ENCODE results near the gene GAS7. TPM values are rescaled to one million over a fixed set of nuclear protein-coding genes. Genes with fewer than 3 reads are reported as not detected.

The GAS7 gene
- total RNA-seq, 1 donor from 2014 or later = 50.6 TPM

- no peak for TF ChIP-seq CTCF (IDR thresholded peaks at IDR 0.05)
- Histone ChIP-seq H3K4me1 (no peaks in the 10 kb centered on the region), H3K9me3 (no peaks in the 10 kb centered on the region), H3K36me3 (no peaks in the 10 kb centered on the region), H3K27ac (no peak overlapping the region), H3K4me3 (no peak overlapping the region), H3K27me3 (no peaks in the 10 kb centered on the region)
- intact Hi-C loops (cut with DNase I) = no loop called here
- DNase-seq (no peak), ATAC-seq (no peak)
Observed at GRCh38 chr17:10041916-10042588, 156.4 kb downstream of the GAS7 start.

- intact Hi-C loops (cut with DNase I) = no loop called here
- Histone ChIP-seq H3K27ac (no peak overlapping the region), H3K4me3 (no peak overlapping the region), H3K9me3 (no peaks in the 10 kb centered on the region), H3K4me1 (no peaks in the 10 kb centered on the region), H3K36me3 (no peaks in the 10 kb centered on the region), H3K27me3 (no peaks in the 10 kb centered on the region)
- ATAC-seq (no peak), DNase-seq (no peak)
- TF ChIP-seq CTCF (IDR thresholded peaks at IDR 0.05) = no peak
Observed at GRCh38 chr17:10041287-10041612, 157.2 kb downstream of the GAS7 start.

- peaks cover 16% of the 10 kb centered on the region for H3K4me1 ChIP-seq
- no peaks in the 10 kb centered on the region for H3K9me3 ChIP-seq
- peak; percentile 73 for ATAC-seq
- intact Hi-C loops (cut with DNase I) = no loop called here
- H3K36me3 ChIP-seq = no peaks in the 10 kb centered on the region
- H3K27me3 ChIP-seq = peaks cover 7% of the 10 kb centered on the region
- peak overlapping the region; percentile 33 for H3K4me3 ChIP-seq
- H3K27ac ChIP-seq = peak overlapping the region; percentile 78
- DNase-seq = peak; percentile 73
- no peak for TF ChIP-seq CTCF (IDR thresholded peaks at IDR 0.05)
Observed at GRCh38 chr17:10036511-10037061, 161.8 kb downstream of the GAS7 start.

- intact Hi-C loops (cut with DNase I) = no loop called here
- ATAC-seq (no peak), DNase-seq (no peak)
- H3K4me1 ChIP-seq = peaks cover 23% of the 10 kb centered on the region
- peaks cover 7% of the 10 kb centered on the region for H3K27me3 ChIP-seq
- no peaks in the 10 kb centered on the region for H3K9me3 ChIP-seq
- H3K36me3 ChIP-seq = no peaks in the 10 kb centered on the region
- peak overlapping the region; percentile 78 for H3K27ac ChIP-seq
- H3K4me3 ChIP-seq = peak overlapping the region; percentile 33
- no peak for TF ChIP-seq CTCF (IDR thresholded peaks at IDR 0.05)
Observed at GRCh38 chr17:10035885-10036284, 162.5 kb downstream of the GAS7 start.

GRCh38 chr17:10034719-10035475 is 163.5 kb downstream of the GAS7 start:
- intact Hi-C loops (cut with DNase I) = no loop called here
- Histone ChIP-seq H3K27me3 (peaks cover 7% of the 10 kb centered on the region), H3K9me3 (no peaks in the 10 kb centered on the region), H3K27ac (peak overlapping the region; percentile 78), H3K36me3 (no peaks in the 10 kb centered on the region), H3K4me1 (peaks cover 27% of the 10 kb centered on the region), H3K4me3 (peak overlapping the region; percentile 33)
- DNase-seq (no peak), ATAC-seq (no peak)
- TF ChIP-seq CTCF (IDR thresholded peaks at IDR 0.05) = no peak
